GM11168 (cell line): Measurements from ENCODE around the gene SCUBE3.

ENCODE experiments used
- in situ Hi-C: fragments of 300-500 bp; cut with MboI; formaldehyde crosslinking; loops from one replicate; pipeline ENCODE4 v1.12.0; 2022; ENCODE audit warnings: low sequenced_read_pairs; ENCODE audit not compliant: unreplicated experiment

The SCUBE3 gene

GRCh38 chr6:35259948-35260590 lies 46.3 kb downstream of the SCUBE3 start:
- in situ Hi-C loops: no loop called here

GRCh38 chr6:35260591-35261570 lies 47.1 kb downstream of the SCUBE3 start:
- in situ Hi-C loops: no loop called here

GRCh38 chr6:35262596-35262995 lies 48.8 kb downstream of the SCUBE3 start:
- in situ Hi-C loops: no loop called here

GRCh38 chr6:35264550-35265274 lies 51.0 kb downstream of the SCUBE3 start:
- in situ Hi-C loops: no loop called here

GRCh38 chr6:35265523-35265922 lies 51.8 kb downstream of the SCUBE3 start:
- in situ Hi-C loops: no loop called here

- in situ Hi-C loops: no loop called here
Observed at GRCh38 chr6:35267446-35267845, 53.7 kb downstream of the SCUBE3 start.

GRCh38 chr6:35267897-35268296 lies 54.1 kb downstream of the SCUBE3 start:
- in situ Hi-C loops: no loop called here

GRCh38 chr6:35272005-35272404 lies 58.2 kb downstream of the SCUBE3 start:
- in situ Hi-C loops: no loop called here

- in situ Hi-C loops: no loop called here
Observed at GRCh38 chr6:35273822-35274559, 60.2 kb downstream of the SCUBE3 start.

- in situ Hi-C loops: no loop called here
Observed at GRCh38 chr6:35275744-35276260, 62.0 kb downstream of the SCUBE3 start.

- in situ Hi-C loops: no loop called here
Observed at GRCh38 chr6:35278708-35279107, 65.0 kb downstream of the SCUBE3 start.

- in situ Hi-C loops: no loop called here
Observed at GRCh38 chr6:35280903-35281302, 67.1 kb downstream of the SCUBE3 start.

GRCh38 chr6:35282472-35282871 lies 68.7 kb downstream of the SCUBE3 start:
- in situ Hi-C loops: no loop called here

GRCh38 chr6:35283361-35283760 lies 69.6 kb downstream of the SCUBE3 start:
- in situ Hi-C loops: no loop called here

GRCh38 chr6:35287671-35288396 lies 74.1 kb downstream of the SCUBE3 start:
- in situ Hi-C loops: no loop called here

- in situ Hi-C loops: no loop called here
Observed at GRCh38 chr6:35288834-35289233, 75.1 kb downstream of the SCUBE3 start.

- in situ Hi-C loops: no loop called here
Observed at GRCh38 chr6:35291491-35291890, 77.7 kb downstream of the SCUBE3 start.

GRCh38 chr6:35292494-35292893 lies 78.7 kb downstream of the SCUBE3 start:
- in situ Hi-C loops: no loop called here

GRCh38 chr6:35293681-35294080 lies 79.9 kb downstream of the SCUBE3 start:
- in situ Hi-C loops: no loop called here
